Muscle layer of duodenum (tissue), 2 donors: ENCODE data around the gene EML5.

Source experiments
- H3K27ac ChIP-seq: one replicate; pipeline ENCODE4 v1.7.0; 2013; ENCODE audit warnings: mild to moderate bottlenecking, low read length
- H3K27me3 ChIP-seq: one replicate; pipeline ENCODE4 v1.7.0; 2013; ENCODE audit warnings: low read depth, mild to moderate bottlenecking, control low read depth, low read length
- H3K36me3 ChIP-seq, 2 donors: one replicate each; pipeline ENCODE4 v1.7.0; 2013; ENCODE audit warnings: low read length in 2 of 2, control low read depth in 1 of 2, mild to moderate bottlenecking in 1 of 2; ENCODE audit not compliant: insufficient read depth in 2 of 2, control insufficient read depth in 1 of 2
- H3K4me1 ChIP-seq, 2 donors: one replicate each; pipeline ENCODE4 v1.7.0; 2013; ENCODE audit warnings: low read length in 2 of 2, mild to moderate bottlenecking in 2 of 2, control low read depth in 1 of 2, moderate library complexity in 1 of 2; ENCODE audit not compliant: insufficient read depth in 2 of 2, control insufficient read depth in 1 of 2
- H3K4me3 ChIP-seq, 2 donors: one replicate each; pipeline ENCODE4 v1.7.0; 2013; ENCODE audit warnings: low read length in 2 of 2, low read depth in 1 of 2, mild to moderate bottlenecking in 1 of 2
- H3K9me3 ChIP-seq, 2 donors: one replicate each; pipeline ENCODE4 v1.7.0; 2013; ENCODE audit warnings: low read length in 2 of 2, control low read depth in 1 of 2, mild to moderate bottlenecking in 1 of 2; ENCODE audit not compliant: control insufficient read depth in 1 of 2
- donor health status: healthy.

EML5 gene

GRCh38 chr14:88710709-88711108 lies 82.0 kb downstream of the EML5 start:
- H3K9me3 ChIP-seq = no peaks in the 10 kb centered on the region
- H3K4me3 ChIP-seq = no peak overlapping the region
- no peak overlapping the region for H3K27ac ChIP-seq
- H3K36me3 ChIP-seq = no peaks in the 10 kb centered on the region
- H3K4me1 ChIP-seq = no peaks in the 10 kb centered on the region
- no peaks in the 10 kb centered on the region for H3K27me3 ChIP-seq

- Histone ChIP-seq H3K4me1 (no peaks in the 10 kb centered on the region), H3K36me3 (no peaks in the 10 kb centered on the region), H3K9me3 (no peaks in the 10 kb centered on the region), H3K4me3 (no peak overlapping the region), H3K27ac (no peak overlapping the region), H3K27me3 (no peaks in the 10 kb centered on the region)
Observed at GRCh38 chr14:88707088-88707487, 85.7 kb downstream of the EML5 start.

GRCh38 chr14:88706425-88706824 lies 86.3 kb downstream of the EML5 start:
- no peaks in the 10 kb centered on the region for H3K36me3 ChIP-seq
- H3K4me3 ChIP-seq = no peak overlapping the region
- no peaks in the 10 kb centered on the region for H3K9me3 ChIP-seq
- no peaks in the 10 kb centered on the region for H3K4me1 ChIP-seq
- no peaks in the 10 kb centered on the region for H3K27me3 ChIP-seq
- no peak overlapping the region for H3K27ac ChIP-seq

GRCh38 chr14:88698651-88699050 lies 94.1 kb downstream of the EML5 start:
- no peaks in the 10 kb centered on the region for H3K4me1 ChIP-seq

GRCh38 chr14:88695870-88696269 lies 96.9 kb downstream of the EML5 start:
- H3K27ac ChIP-seq = no peak overlapping the region
- H3K36me3 ChIP-seq = no peaks in the 10 kb centered on the region
- no peaks in the 10 kb centered on the region for H3K27me3 ChIP-seq
- no peak overlapping the region for H3K4me3 ChIP-seq
- H3K4me1 ChIP-seq = no peaks in the 10 kb centered on the region
- no peaks in the 10 kb centered on the region for H3K9me3 ChIP-seq

More at GRCh38 chr14:88698651-88699050, 94.1 kb downstream of the EML5 start:
- H3K27ac ChIP-seq = no peak overlapping the region
- no peaks in the 10 kb centered on the region for H3K27me3 ChIP-seq
- no peaks in the 10 kb centered on the region for H3K36me3 ChIP-seq
- H3K4me3 ChIP-seq = no peak overlapping the region
- no peaks in the 10 kb centered on the region for H3K9me3 ChIP-seq

- no peaks in the 10 kb centered on the region for H3K27me3 ChIP-seq
- H3K27ac ChIP-seq = no peak overlapping the region
- H3K4me1 ChIP-seq = no peaks in the 10 kb centered on the region
- H3K9me3 ChIP-seq = peaks cover 0 to 4% of the 10 kb centered on the region in 2 donors
- H3K36me3 ChIP-seq = no peaks in the 10 kb centered on the region
- H3K4me3 ChIP-seq = no peak overlapping the region
Observed at GRCh38 chr14:88688386-88688785, 104.4 kb downstream of the EML5 start.

GRCh38 chr14:88683119-88683518 lies 109.6 kb downstream of the EML5 start:
- no peak overlapping the region for H3K27ac ChIP-seq
- H3K9me3 ChIP-seq = peaks cover 0 to 4% of the 10 kb centered on the region in 2 donors
- no peaks in the 10 kb centered on the region for H3K36me3 ChIP-seq
- no peaks in the 10 kb centered on the region for H3K4me1 ChIP-seq
- no peaks in the 10 kb centered on the region for H3K27me3 ChIP-seq
- no peak overlapping the region for H3K4me3 ChIP-seq

- Histone ChIP-seq H3K27ac (no peak overlapping the region), H3K9me3 (peaks cover 0 to 4% of the 10 kb centered on the region in 2 donors), H3K36me3 (no peaks in the 10 kb centered on the region), H3K4me1 (no peaks in the 10 kb centered on the region), H3K27me3 (no peaks in the 10 kb centered on the region), H3K4me3 (no peak overlapping the region)
Observed at GRCh38 chr14:88682495-88683114, 110.1 kb downstream of the EML5 start.

GRCh38 chr14:88681755-88682494 lies 110.8 kb downstream of the EML5 start:
- no peaks in the 10 kb centered on the region for H3K36me3 ChIP-seq
- H3K4me3 ChIP-seq = no peak overlapping the region
- H3K9me3 ChIP-seq = peaks cover 0 to 4% of the 10 kb centered on the region in 2 donors
- no peak overlapping the region for H3K27ac ChIP-seq
- no peaks in the 10 kb centered on the region for H3K4me1 ChIP-seq
- H3K27me3 ChIP-seq = no peaks in the 10 kb centered on the region

- Histone ChIP-seq H3K27ac (no peak overlapping the region), H3K36me3 (peaks cover 0 to 4% of the 10 kb centered on the region in 2 donors), H3K4me1 (peaks cover 0 to 7% of the 10 kb centered on the region in 2 donors)
Observed at GRCh38 chr14:88669346-88669745, 123.4 kb downstream of the EML5 start.

GRCh38 chr14:88668448-88669116 lies 124.2 kb downstream of the EML5 start:
- H3K27ac ChIP-seq = no peak overlapping the region
- peaks cover 0 to 4% of the 10 kb centered on the region in 2 donors for H3K36me3 ChIP-seq
- H3K4me3 ChIP-seq = no peak overlapping the region
- H3K27me3 ChIP-seq = no peaks in the 10 kb centered on the region
- peaks cover 0 to 7% of the 10 kb centered on the region in 2 donors for H3K4me1 ChIP-seq
- H3K9me3 ChIP-seq = peaks cover 0 to 3% of the 10 kb centered on the region in 2 donors

More at GRCh38 chr14:88669346-88669745, 123.4 kb downstream of the EML5 start:
- no peak overlapping the region for H3K4me3 ChIP-seq
- H3K27me3 ChIP-seq = no peaks in the 10 kb centered on the region
- peaks cover 0 to 3% of the 10 kb centered on the region in 2 donors for H3K9me3 ChIP-seq
